Fibroblast of the aortic adventitia (primary cell): ENCODE results near the gene RIN1. TPM values are rescaled to one million over a fixed set of nuclear protein-coding genes. Genes with fewer than 3 reads are reported as not detected.
A peak's percentile ranks its signal among the peaks of the same experiment; 100 is the strongest.

Experiments
- DNase-seq: peaks from one replicate; pipeline ENCODE4 v3.0.0-alpha.2; 2010; ENCODE audit warnings: low read depth
- H3K4me3 ChIP-seq: 2 replicates; pipeline ENCODE4 v1.5.1; 2011; ENCODE audit warnings: low read depth, mild to moderate bottlenecking, control low read depth, low read length, moderate library complexity
- CTCF ChIP-seq: IDR thresholded peaks from 2 replicates; pipeline ENCODE4 v1.5.1; 2011; ENCODE audit warnings: mild to moderate bottlenecking, low read length, control low read depth, inconsistent platforms; ENCODE audit not compliant: insufficient read depth
- total RNA-seq: library from RNA; depleted of rRNA; stranded (reverse); fragments of >200 nt; gene quantifications from 2 replicates; pipeline ENCODE4 v1.2.3, GENCODE V29; 2012; ENCODE audit warnings: low replicate concordance

The RIN1 gene
- total RNA-seq, 1 donor: 45.3 TPM

GRCh38 chr11:66347425-66348276 lies 11.4 kb upstream of the RIN1 start, which contains the start of gene B4GAT1:
B4GAT1 (minus strand) TSS chr11:66347629; CDS start chr11:66347545, 84 bp downstream.
- no peak for TF ChIP-seq CTCF
- peak within 1 kb of the TSS; percentile 98 for H3K4me3 ChIP-seq
- DNase-seq: peak; percentile 97

DNA sequence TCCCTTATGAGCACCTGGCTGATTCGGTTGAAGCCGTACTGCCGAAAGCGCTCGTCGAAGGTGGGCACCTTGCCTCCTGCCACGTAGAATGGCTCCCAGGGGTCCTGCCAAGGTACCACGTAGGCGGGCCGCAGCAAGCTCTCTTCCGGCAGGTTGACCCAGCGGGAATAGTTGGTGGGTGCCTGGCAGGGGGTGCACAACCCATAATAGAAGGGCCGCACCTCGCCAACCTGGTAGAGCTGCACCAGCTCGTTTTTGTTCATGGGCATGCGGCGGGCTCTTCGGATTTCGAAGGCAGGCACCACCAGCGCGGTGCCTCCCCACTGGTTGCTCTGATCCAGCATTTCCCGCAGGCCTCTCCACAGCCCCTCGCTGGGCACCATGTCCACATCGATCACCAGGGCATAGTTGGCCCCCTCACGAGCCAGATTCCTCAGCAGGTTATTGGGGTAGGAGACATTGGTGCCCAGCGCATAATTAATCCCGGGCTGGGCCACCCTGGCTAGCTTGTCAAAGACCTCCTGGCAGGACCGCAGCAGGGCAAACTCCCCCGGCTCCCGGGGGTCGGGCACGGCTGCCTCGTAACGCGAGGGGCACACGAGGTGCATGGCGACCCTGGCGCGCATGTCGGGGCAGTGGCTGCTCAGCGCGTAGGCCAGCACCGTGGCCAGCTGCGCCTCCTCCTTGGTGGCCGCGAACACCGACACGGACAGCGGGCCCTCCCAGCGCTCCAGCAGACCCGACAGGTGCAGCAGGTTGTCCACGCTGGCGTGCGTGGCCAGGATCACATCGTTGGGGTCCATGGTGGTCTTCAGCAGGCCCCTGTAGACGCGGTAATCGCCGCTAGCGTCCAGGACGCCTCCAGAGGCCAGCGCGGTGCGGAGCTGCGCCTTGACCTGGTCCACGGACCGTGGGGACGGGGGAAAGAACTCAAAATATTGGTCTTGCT lies 10.5 kb upstream of the RIN1 start:
- peak overlapping the region; percentile 98 for H3K4me3 ChIP-seq
- TF ChIP-seq CTCF: no peak
- DNase-seq: no peak

DNA sequence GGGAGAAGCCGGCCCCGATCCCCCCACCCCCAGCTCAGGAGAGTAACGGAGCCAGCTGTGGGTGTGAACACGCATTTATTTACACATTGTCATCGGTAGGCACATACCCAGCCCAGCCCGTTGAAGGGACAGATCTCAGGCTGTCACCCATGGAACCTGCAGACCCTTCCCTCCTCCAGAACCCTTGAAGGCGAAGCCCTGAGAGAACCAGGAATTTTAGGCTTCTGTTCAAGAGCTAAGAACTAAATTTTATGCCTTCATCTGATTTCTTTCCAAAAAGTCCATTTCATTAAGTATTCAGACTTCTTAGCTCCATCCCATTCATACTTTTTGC lies 9.0 kb upstream of the RIN1 start:
- peak overlapping the region; percentile 98 for H3K4me3 ChIP-seq
- no peak for TF ChIP-seq CTCF

DNA sequence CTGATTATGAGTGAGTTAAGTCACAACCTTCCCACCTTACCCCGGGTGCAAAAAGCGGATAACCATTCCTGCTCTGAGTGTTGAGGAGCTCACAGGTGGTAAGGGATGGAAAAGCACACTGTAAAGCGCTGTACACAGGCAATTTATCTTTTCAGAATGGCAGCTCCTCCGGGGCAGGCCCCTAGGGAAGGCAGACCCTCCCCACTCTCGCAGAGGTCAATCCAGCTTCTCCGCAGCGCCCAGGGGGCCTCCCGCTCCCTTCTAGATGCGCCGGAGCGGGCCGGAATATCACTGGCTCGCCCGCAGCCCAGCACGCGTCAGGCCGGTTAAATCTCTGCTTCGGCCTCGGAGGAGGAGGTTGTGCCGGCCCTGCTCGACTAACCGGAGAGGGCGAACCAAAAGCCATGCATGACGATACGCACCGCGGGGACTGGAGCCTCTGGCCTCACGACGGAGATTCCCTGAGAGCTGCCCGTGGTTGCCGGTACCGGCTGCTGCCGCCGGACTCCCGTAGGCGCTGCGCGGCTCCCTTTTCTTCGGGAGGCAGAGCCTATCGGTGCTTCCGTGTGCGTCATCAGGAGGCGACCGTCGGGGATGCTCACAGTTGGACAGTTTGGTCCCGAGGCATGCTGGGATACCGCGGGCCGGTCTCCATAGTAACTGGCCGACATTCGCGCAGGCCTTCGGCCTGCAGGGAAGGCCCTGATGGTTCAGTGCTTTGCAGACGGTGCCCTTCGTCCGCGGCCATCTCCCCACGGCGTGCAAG lies 8.5 kb upstream of the RIN1 start, which contains the start of gene BRMS1:
Gene BRMS1 (minus strand): TSS at position 555 of the 766 bp plus-strand sequence. CDS start 2,870 bp downstream, outside the sequence.
- H3K4me3 ChIP-seq: peak within 1 kb of the TSS; percentile 98
- peak; percentile 97 for DNase-seq
- TF ChIP-seq CTCF: peak; percentile 40

More for the DNA sequence above, 9.0 kb upstream of the RIN1 start:
- DNase-seq: no peak

- TF ChIP-seq CTCF: no peak
- H3K4me3 ChIP-seq: no peak overlapping the region
- DNase-seq: no peak
Observed at GRCh38 chr11:66343176-66343575, 6.9 kb upstream of the RIN1 start.

GRCh38 chr11:66341502-66342126 lies 5.4 kb upstream of the RIN1 start:
- no peak for DNase-seq
- TF ChIP-seq CTCF: no peak
- H3K4me3 ChIP-seq: no peak overlapping the region
